ENCODE measurements around the gene ARHGEF3.

DNA sequence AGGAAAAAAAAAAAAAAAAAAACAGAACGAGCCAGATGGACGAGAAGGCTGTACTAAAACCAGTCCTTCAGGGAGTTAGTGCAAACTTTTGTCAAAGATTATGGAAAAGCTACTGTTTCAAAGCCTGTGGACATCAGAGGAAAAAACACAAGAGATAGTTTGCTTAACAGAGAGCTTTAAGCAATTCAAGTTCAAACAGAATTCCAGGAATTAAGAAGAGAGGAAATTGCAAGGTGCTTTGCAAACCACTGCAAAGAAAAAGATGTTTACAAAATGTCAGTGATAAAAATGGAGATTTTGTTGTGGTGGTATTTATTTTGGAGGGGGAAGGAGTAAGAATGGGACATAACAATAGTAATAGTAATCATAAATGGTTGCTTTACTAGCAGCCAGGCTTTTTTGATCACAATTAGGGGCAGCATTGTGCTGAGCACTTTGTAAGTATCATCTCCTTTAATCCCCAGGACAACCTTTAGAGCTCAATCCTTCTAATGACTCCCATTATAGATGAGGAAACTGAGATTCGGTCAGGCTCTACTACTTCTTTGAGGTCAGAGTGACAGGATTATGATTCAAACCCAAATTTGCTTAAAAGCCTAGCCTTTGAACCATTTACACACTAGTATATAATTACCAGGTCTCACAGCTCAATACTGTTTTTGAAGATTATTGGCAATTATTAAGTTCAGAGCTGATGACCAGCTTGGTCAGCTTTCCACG lies 22.4 kb upstream of the ARHGEF3 start:
- TF ChIP-seq, protein P1, sequence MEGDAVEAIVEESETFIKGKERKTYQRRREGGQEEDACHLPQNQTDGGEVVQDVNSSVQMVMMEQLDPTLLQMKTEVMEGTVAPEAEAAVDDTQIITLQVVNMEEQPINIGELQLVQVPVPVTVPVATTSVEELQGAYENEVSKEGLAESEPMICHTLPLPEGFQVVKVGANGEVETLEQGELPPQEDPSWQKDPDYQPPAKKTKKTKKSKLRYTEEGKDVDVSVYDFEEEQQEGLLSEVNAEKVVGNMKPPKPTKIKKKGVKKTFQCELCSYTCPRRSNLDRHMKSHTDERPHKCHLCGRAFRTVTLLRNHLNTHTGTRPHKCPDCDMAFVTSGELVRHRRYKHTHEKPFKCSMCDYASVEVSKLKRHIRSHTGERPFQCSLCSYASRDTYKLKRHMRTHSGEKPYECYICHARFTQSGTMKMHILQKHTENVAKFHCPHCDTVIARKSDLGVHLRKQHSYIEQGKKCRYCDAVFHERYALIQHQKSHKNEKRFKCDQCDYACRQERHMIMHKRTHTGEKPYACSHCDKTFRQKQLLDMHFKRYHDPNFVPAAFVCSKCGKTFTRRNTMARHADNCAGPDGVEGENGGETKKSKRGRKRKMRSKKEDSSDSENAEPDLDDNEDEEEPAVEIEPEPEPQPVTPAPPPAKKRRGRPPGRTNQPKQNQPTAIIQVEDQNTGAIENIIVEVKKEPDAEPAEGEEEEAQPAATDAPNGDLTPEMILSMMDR (IDR thresholded peaks at IDR 0.05), result no peak
- no peak for TF ChIP-seq EP300 (IDR thresholded peaks at IDR 0.05)
- no peak for TF ChIP-seq POLR2A (IDR thresholded peaks at IDR 0.05)
- no peak for TF ChIP-seq POLR2AphosphoS5 (IDR thresholded peaks at IDR 0.05)

Measured in sigmoid colon (tissue), 4 donors.